HEK293 (cell line): ENCODE results near the gene TRAF3.

Source experiments
- GLI4 ChIP-seq: fragments of 450-650 bp; formaldehyde crosslinking; IDR thresholded peaks from 2 replicates; pipeline ENCODE4 v1.5.1; 2016; ENCODE audit warnings: missing biosample characterization, missing genetic modification characterization
- GLIS2 ChIP-seq: fragments of 450-650 bp; formaldehyde crosslinking; IDR thresholded peaks from 2 replicates; pipeline ENCODE4 v1.5.1; 2016; ENCODE audit warnings: missing biosample characterization, missing genetic modification characterization
- KLF1 ChIP-seq: fragments of 450-650 bp; formaldehyde crosslinking; IDR thresholded peaks from 2 replicates; pipeline ENCODE4 v1.5.1; 2016; ENCODE audit warnings: missing biosample characterization, missing genetic modification characterization
- ZEB2 ChIP-seq: fragments of 450-650 bp; formaldehyde crosslinking; IDR thresholded peaks from 2 replicates; pipeline ENCODE4 v1.5.1; 2016; ENCODE audit warnings: missing biosample characterization, missing genetic modification characterization
- ZNF274 ChIP-seq, 2 experiments: fragments of 200-500 bp in 1 of 2; fragments of 450-650 bp in 1 of 2; sonication (Bioruptor generic) in 1 of 2; formaldehyde crosslinking in 1 of 2; IDR thresholded peaks; 2 replicates each; pipeline versions ENCODE4 v1.5.1 to v1.6.1; 2014 to 2016; ENCODE audit warnings: borderline replicate concordance in 1 of 2, inconsistent platforms in 1 of 2, low read length in 1 of 2, missing biosample characterization in 1 of 2, missing genetic modification characterization in 1 of 2
- ZNF311 ChIP-seq: fragments of 450-650 bp; formaldehyde crosslinking; IDR thresholded peaks from 2 replicates; pipeline ENCODE4 v1.5.1; 2017; ENCODE audit warnings: missing biosample characterization, missing genetic modification characterization, borderline replicate concordance
- ZNF530 ChIP-seq: fragments of 450-650 bp; formaldehyde crosslinking; IDR thresholded peaks from 2 replicates; pipeline ENCODE4 v1.5.1; 2016; ENCODE audit warnings: low read depth, missing biosample characterization, missing genetic modification characterization
- ZNF830 ChIP-seq: fragments of 450-650 bp; IDR thresholded peaks from 2 replicates; pipeline ENCODE4 v1.5.0; 2018; ENCODE audit warnings: missing biosample characterization, missing genetic modification characterization, low read depth, mild to moderate bottlenecking, moderate library complexity
- TF ChIP-seq, protein P1 (sequence below): fragments of 450-650 bp; formaldehyde crosslinking; IDR thresholded peaks from 2 replicates; pipeline ENCODE4 v1.5.1; 2016; ENCODE audit warnings: missing biosample characterization, missing genetic modification characterization
- TF ChIP-seq, protein P2 (sequence below): fragments of 450-650 bp; formaldehyde crosslinking; IDR thresholded peaks from 2 replicates; pipeline ENCODE4 v1.5.1; 2016; ENCODE audit warnings: missing biosample characterization, missing genetic modification characterization
- TF ChIP-seq, protein P3 (sequence below): IDR thresholded peaks from 2 replicates; pipeline ENCODE4 v1.6.1; 2011; ENCODE audit warnings: mild to moderate bottlenecking, low read depth, low read length, borderline replicate concordance
- TF ChIP-seq, protein P4 (sequence below): fragments of 450-650 bp; formaldehyde crosslinking; IDR thresholded peaks from 2 replicates; pipeline ENCODE4 v1.5.1; 2017; ENCODE audit warnings: missing biosample characterization, mild to moderate bottlenecking, missing genetic modification characterization, moderate library complexity

DNA sequence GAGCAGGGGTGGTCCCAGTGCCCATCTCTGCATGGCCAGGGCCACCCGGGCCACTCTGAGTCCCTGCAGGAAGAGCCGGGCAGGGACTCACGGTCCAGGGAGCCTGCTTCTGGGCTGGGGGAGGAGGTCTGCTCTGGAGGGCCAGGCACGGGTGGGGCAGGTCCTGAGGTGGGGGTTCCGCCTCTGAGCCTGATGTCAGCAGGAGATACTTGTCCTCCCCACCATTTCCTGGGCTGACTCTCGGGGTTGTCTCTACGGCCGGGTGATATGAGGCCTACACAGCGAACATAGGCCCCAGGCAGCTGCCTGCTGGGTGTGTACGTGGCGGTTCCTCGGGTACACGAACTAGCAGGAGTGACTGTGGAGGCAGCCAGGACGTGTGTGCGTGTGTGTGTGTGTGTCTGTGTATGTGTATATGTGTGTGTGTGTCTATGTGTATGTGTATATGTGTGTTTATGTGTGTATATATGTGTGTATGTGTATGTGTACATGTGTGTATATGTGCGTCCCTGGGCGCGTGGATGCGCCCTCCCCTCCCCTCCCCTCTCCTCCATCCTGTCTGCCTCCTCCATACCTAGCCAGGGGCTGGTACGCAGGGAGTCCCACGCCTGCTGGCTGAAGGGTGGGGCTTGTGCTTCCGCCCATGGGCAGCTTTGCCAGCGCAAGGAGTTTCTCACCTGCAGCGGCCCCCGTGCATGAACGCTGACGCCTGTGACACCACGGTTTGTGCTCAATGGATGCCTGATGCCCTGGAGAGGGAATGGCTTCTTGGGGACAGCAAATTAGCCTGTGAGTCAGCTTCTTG is 30.4 kb upstream of the TRAF3 start:
- TF ChIP-seq, protein P1, sequence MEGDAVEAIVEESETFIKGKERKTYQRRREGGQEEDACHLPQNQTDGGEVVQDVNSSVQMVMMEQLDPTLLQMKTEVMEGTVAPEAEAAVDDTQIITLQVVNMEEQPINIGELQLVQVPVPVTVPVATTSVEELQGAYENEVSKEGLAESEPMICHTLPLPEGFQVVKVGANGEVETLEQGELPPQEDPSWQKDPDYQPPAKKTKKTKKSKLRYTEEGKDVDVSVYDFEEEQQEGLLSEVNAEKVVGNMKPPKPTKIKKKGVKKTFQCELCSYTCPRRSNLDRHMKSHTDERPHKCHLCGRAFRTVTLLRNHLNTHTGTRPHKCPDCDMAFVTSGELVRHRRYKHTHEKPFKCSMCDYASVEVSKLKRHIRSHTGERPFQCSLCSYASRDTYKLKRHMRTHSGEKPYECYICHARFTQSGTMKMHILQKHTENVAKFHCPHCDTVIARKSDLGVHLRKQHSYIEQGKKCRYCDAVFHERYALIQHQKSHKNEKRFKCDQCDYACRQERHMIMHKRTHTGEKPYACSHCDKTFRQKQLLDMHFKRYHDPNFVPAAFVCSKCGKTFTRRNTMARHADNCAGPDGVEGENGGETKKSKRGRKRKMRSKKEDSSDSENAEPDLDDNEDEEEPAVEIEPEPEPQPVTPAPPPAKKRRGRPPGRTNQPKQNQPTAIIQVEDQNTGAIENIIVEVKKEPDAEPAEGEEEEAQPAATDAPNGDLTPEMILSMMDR (tag by site-specific recombination) = no peak
- TF ChIP-seq ZNF274 (IDR thresholded peaks at IDR 0.05; ENCODE audit: low read length) (no peak), ZNF274 (tag by site-specific recombination; IDR thresholded peaks at IDR 0.05; ENCODE audit: borderline replicate concordance) (no peak), GLIS2 (tag by site-specific recombination) (no peak), ZEB2 (no peak), ZNF530 (tag by site-specific recombination) (no peak), ZNF311 (tag by site-specific recombination) (no peak), KLF1 (tag by site-specific recombination) (no peak), GLI4 (tag by site-specific recombination) (no peak), ZNF830 (tag by site-specific recombination) (no peak)
- TF ChIP-seq, protein P2, sequence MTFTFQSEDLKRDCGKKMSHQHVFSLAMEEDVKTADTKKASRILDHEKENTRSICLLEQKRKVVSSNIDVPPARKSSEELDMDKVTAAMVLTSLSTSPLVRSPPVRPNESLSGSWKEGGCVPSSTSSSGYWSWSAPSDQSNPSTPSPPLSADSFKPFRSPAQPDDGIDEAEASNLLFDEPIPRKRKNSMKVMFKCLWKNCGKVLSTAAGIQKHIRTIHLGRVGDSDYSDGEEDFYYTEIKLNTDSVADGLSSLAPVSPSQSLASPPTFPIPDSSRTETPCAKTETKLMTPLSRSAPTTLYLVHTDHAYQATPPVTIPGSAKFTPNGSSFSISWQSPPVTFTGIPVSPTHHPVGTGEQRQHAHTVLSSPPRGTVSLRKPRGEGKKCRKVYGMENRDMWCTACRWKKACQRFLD (tag by site-specific recombination) = no peak
- TF ChIP-seq, protein P3, sequence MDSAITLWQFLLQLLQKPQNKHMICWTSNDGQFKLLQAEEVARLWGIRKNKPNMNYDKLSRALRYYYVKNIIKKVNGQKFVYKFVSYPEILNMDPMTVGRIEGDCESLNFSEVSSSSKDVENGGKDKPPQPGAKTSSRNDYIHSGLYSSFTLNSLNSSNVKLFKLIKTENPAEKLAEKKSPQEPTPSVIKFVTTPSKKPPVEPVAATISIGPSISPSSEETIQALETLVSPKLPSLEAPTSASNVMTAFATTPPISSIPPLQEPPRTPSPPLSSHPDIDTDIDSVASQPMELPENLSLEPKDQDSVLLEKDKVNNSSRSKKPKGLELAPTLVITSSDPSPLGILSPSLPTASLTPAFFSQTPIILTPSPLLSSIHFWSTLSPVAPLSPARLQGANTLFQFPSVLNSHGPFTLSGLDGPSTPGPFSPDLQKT = no peak
- TF ChIP-seq, protein P4, sequence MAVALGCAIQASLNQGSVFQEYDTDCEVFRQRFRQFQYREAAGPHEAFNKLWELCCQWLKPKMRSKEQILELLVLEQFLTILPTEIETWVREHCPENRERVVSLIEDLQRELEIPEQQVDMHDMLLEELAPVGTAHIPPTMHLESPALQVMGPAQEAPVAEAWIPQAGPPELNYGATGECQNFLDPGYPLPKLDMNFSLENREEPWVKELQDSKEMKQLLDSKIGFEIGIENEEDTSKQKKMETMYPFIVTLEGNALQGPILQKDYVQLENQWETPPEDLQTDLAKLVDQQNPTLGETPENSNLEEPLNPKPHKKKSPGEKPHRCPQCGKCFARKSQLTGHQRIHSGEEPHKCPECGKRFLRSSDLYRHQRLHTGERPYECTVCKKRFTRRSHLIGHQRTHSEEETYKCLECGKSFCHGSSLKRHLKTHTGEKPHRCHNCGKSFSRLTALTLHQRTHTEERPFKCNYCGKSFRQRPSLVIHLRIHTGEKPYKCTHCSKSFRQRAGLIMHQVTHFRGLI (tag by site-specific recombination) = no peak
